SKM-1 treated with dmso at 0.1 percent for 144 hours (cell line): ENCODE results near the gene EIF2S2.

Experiments
- DNase-seq: peaks from one replicate; lab custom pipeline; 2025; ENCODE audit not compliant: unreplicated experiment; lab: John Stamatoyannopoulos, UW

EIF2S2 gene

DNA sequence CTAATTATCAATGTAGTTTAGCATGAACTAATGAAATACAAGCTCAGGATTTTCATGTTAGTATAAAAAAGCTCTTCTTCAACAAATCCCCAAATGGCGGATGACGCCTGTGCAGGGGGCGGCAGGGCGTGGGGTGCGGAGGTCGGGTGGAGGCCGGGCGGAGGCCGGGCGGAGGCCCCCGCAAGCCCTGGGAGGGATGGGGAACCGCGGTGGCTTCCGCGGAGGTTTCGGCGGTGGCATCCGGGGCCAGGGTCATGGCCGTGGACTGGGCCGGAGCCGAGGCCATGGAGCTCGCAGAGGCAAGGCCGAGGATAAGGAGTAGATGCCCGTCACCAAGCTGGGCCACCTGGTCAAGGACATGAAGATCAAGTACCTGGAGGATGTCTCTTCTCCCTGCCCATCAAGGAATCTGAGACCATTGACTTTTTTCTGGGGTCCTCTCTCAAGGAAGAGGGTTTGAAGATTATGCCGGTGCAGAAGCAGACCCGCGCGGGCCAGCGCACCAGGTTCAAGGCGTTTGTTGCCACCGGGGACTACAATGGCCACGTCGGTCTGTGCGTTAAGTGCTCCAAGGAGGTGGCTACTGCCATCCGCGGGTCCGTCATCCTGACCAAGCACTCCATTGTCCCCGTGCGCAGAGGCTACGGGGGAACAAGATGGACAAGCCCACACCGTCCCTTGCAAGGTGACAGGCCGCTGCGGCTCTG is 10.4 kb upstream of the EIF2S2 start:
- DNase-seq, result no peak

DNA sequence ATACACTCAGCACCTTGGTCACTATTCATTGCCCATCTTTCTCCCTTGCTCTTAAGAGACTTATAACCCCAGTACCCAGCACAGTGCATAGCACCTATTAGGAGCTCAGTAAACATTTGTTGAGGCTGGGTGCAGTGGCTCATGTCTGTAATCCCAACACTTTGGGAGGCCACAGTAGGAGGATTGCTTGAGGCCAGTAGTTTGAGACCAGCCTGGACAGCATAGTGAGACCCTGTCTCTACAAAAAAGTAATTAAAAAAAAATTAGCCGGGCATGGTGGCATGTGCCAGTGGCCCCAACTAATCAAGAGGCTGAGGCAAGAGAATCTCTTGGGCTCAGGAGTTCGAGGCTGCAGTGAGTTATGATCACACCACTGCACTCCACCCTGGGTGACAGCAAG is 8.2 kb upstream of the EIF2S2 start:
- DNase-seq, result no peak

- no peak for DNase-seq
Observed at GRCh38 chr20:34115232-34115631, 3.2 kb upstream of the EIF2S2 start.

DNA sequence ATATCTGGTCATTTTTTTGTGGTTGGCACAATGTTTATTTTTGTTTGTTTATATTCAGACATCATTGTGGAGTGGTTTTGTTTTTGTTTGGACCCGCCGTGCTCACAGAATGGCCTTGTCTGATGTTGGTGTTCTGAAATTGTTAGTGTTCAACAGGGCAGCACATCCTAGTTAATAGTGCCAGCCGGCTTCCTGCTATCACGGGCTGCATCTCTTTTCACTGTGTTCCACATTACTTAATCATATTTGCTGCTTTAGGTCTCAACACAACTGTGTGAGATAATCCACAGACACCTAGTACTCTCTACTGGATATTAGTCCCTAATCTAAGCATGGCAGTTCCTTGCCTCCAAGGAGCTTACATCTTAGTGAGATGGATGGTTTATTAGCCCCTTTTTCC is 2.8 kb upstream of the EIF2S2 start:
- no peak for DNase-seq

GRCh38 chr20:34112600-34113101 is 608 bp upstream of the EIF2S2 start:
- DNase-seq, result peak; percentile 29

GRCh38 chr20:34110745-34111641 is 1.1 kb downstream of the EIF2S2 start:
- DNase-seq, result peak; percentile 16

GRCh38 chr20:34110025-34110744 is 1.9 kb downstream of the EIF2S2 start:
- DNase-seq, result no peak

DNA sequence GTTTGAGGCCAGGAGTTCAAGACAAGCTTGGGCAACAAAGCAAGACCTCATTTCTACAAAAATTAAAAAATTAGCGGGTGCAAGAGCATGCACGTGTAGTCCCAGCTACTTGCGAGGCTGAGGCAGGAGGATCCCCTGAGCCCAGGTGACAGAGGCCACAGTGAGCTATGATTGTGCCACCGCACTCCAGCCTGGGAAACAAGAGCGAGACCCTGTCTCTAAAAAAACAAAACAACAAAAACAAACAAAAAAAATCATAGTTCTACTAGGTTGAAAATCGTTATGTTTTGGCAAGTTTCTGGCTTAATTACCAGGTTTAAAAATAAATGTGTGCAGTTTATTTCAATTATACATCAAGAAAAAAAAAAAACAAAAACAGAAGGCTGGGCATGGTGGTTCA is 2.6 kb downstream of the EIF2S2 start:
- DNase-seq, result no peak

DNA sequence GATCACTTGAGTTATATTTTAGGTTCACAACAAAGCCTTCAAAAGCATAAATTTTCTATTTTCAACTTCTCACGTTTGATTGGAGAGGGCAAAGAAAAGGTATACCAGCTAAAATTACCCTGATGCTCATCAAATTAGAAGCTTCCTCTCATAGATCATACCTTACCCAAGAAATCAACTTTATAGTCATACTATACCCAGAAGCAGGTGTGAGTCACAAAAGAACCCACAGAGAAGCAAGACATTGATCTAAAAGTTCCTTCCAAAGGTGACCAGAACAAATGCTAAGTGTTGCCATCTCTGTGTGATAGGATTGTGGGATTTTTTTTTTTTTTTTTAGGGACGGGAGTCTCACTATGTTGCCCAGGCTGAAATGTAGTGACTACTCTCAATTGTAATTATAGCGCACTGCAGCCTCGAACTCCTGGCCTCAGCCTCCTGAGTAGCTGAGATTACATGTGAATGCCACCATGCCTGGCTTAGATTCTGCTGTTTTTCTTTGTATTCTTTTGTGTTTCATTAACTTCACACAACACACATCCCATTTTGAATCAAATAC is 3.3 kb downstream of the EIF2S2 start:
- DNase-seq, result no peak

DNA sequence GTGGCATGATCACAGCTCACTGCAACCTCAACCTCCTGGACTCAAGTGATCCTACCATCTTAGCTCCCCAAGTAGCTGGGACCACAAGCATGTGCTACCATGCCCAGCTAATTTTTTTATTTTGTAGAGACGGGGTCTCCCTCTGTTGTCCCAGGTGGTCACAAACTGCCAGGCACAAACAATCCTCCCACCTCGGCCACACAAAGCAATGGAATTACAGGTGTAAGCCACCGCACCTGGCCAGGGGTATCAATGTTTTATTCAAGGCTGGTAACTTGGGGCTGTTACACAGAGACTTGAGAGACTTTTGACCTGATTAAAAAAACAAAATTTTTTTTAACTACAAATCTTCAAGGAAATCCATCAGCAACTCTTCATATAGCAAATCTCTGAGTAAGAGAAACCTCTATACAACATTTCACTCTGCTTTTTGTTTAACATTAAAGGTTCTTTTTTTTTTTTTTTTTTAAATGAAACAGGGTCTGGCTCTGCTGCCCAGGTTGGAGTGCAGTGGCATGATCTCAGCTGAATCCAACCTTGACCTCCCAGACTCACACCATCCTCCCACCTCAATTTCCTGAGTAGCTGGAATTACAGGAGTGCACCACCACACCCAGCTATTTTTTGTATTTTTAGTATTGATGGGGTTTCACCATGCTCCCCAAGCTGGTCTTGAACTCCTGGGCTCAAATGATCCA is 5.9 kb downstream of the EIF2S2 start:
- DNase-seq, result no peak

GRCh38 chr20:34104059-34104458 is 8.0 kb downstream of the EIF2S2 start:
- DNase-seq, result no peak

GRCh38 chr20:34102342-34102741 is 9.7 kb downstream of the EIF2S2 start:
- no peak for DNase-seq

DNA sequence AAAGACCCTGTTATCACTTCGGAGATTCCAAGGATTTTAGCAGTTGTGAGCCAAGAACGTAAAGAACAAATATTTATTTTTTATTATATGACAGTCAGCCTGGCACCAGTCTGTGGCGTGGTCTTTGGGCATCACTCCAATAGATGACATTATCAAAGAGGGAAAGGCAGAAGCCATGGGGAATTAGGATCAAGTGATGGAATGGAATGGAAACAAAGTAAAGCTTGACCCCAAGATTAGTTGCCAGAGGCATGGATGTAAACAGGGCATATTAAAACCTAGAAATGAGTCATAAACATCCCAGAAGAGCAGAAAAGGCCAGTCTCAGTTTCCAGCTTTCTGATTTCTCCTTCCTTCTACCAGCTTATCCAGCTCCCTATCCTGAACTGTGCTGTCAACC is 11.5 kb downstream of the EIF2S2 start:
- DNase-seq, result no peak

GRCh38 chr20:34099675-34100074 is 12.4 kb downstream of the EIF2S2 start:
- DNase-seq, result no peak

- no peak for DNase-seq
Observed at GRCh38 chr20:34098570-34098969, 13.5 kb downstream of the EIF2S2 start.

DNA sequence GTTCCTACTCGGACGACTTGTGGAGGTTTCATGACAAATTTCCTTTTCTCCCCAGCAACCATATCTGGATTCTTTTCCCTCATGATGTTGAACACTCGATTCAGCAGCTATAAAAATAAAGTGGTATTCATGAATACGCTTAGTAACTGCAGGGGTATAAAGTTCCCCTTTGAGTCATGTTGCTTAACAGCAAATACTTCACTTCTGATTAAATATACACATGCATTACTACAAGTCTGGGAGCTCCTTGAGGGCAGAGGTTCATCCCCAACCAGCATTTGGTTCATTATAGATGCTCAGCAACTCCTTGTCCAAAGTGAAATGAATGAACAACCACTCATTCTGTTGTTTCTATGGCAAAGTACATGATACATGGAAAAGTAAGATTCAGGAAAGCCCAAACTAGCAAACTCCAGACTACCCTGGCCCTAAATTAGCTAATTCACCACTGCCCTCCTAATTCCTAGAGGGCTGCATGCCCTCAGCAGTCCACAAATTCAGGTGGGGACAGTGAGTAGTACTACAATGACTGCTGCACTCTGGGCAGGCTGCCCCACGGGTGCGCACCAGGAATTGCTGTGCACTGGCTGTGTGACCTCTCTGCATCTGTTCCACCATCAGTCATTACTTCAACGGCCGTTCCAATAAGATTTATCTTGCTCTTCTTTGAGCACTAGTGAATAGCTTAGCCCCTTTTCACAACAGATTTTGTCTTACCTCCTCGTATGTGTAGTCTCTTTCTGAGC is 15.2 kb downstream of the EIF2S2 start:
- DNase-seq, result no peak

GRCh38 chr20:34095825-34096224 is 16.2 kb downstream of the EIF2S2 start:
- no peak for DNase-seq

- DNase-seq, result no peak
Observed at GRCh38 chr20:34093895-34094294, 18.1 kb downstream of the EIF2S2 start.

DNA sequence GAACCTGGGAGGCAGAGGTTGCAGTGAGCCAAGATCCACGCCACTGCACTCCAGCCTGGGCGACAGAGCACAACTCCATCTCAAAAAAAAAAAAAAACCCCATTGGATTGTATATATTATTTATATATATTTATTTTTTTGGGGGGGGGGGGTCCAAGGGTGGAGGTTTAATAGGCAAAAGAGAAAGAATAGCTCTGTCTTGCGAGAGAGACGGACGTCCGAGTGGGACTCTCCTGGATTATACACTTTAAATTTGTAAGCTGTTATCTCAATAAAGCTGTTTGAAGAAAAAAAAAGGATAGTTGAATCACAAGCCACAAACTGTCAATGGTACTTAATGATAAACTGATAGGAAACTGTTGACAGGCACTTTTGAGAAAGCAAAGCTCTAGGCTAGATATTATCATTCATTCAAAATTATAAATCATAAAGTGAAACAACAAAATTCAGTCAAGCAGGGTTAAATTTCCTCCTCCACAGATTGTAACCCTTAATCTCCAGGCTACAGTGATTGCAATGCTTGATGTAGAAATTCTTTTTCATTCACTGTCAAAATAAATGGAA is 20.3 kb downstream of the EIF2S2 start:
- DNase-seq, result no peak

DNA sequence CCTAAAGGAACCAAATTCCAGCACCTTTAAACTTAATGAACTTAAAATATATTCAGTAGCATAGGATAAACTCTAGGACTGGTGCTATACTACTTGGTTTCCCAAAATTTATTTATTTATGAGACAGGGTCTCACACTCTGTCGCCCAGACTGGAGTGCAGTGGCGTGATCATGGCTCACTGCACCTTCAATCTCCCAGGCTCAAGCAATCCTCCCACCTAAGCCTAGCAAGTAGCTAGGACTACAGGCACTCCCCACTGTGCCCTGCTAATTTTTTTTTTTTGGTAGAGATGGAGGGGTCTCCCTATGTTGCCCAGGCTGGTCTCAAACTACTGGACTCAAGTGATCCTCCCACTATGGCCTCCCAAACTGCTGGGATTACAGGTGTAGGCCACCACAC is 21.4 kb downstream of the EIF2S2 start:
- DNase-seq, result no peak
